GM18867 (cell line): ENCODE results near the gene UHRF1.

ENCODE experiments used
- ATAC-seq: cut with Tn5 transposase; IDR thresholded peaks from one replicate; pipeline ENCODE4 v1.9.1; 2021; ENCODE audit warnings: mild to moderate bottlenecking, moderate library complexity; ENCODE audit not compliant: unreplicated experiment

UHRF1 gene

DNA sequence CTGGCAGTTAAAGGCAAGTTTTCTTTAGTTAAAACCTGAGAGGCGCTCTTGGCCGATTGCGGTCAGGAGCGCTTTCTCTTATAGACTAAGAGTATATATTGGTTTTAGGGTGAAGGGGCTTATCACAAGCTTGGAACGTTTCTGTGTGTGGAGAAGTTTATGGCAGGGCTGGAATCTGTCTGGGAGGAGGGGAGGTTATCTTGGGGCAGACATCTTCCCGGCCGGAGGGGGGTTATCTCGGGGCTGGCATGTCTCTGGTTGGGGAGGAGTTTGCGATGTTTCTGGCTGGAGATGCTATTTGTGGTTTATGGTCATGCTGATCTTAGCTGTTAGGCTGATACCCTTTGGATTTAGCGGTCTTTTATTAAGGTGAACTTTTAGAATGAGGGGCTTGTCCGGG, 78.0 kb downstream of the UHRF1 start:
- no peak for ATAC-seq

- ATAC-seq, result no peak
Observed at GRCh38 chr19:4987692-4988370, 78.5 kb downstream of the UHRF1 start.

DNA sequence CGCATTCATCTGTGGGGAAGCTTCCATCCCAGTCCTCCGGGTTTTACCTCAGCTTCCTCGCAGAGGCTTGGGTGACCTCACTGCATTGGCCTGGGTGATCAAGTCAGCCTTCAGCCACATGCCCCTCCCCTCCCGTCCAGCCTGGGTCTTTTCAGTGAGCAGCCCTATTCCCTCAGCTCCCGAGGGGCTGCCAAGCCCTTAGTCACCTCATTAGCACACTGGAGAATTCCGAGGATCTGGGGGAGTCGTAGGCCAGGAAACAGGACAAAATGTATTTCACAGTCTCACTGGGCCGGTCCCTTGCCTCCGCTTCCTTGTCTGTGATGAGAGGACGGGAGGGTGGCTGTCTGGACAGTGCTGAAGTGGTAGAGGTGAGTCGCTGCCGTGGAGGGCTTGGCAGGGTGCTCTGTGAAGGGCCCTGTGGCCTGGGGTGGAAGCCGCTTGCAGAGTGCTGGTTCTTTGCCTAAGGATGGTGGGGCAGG, 79.5 kb downstream of the UHRF1 start:
- ATAC-seq, result no peak

DNA sequence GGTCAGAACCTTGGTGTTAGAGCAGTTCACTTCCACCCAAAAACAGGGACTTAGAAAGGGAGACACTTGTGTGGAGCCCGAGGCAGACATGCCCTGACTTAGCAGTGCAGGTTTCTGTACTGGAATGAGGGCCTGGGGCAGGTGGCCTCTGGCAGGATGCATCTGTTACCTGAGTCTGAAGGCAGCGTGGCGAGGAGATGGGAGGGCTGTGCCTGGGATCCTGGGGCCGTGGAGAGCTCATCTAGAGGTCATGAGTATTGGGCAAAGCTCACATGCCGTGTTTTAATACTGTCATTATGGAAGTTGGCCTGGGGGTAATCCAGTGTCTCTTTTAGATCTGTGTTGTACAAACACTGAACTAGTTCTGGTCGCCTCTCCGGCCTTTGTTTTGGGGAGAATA, 81.0 kb downstream of the UHRF1 start:
- ATAC-seq, result no peak

DNA sequence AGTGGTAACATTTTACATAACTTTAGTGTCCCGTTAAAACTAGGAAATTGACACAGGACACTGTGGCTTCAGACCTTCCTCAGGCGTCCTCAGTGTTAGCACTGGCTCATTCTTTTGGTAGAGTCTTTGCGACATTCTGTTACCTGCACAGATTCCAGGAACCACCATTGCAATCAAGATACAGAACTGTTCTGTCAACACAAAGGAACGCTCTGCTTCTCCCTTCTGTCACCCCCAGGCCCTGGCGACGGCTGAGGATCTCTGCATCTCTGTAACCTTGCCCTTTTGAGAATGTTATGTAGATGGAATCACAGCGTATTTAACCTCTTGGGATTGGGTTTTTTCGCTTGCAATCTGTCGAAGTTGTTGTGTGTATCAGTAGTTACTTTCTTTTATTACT, 82.2 kb downstream of the UHRF1 start:
- no peak for ATAC-seq

GRCh38 chr19:4991996-4992698, 82.8 kb downstream of the UHRF1 start:
- no peak for ATAC-seq

DNA sequence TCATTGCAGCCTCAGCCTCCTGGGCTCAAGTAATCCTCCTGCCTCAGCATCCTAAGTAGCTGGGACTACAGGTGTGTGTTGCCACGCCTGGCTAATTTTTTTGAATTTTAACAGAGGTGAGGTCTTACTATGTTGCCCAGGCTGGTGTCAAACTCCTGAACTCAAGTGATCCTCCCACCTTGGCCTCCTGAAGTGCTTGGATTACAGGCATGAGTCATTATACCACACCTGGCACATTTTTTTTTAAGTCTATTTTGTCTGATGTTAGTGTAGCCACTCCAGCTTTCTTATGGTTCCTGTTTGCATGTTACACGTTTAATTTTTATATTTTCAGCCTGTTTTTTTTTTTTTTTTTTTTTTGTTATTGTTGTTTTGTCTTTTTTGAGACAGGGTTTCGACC, 84.4 kb downstream of the UHRF1 start:
- ATAC-seq, result no peak

DNA sequence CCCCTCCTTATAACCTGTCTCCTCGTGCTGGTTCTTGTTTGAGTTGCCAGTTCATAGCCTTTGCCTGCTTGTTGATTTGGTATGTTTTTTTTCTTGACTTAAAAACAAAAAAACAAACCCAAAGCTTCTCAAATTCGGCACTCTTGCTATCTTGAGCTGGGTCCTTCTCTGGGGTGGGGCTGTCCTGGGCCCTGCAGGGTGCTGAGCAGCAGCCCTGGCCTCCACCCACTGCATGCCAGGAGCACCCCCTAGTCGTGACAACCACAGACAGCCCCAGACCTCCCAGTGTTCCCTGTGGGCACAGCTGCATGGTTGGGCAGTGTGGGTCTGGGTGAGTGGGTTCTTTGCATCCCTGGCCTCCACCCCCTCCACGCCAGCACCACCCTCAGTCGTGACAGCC, 87.4 kb downstream of the UHRF1 start:
- no peak for ATAC-seq

- ATAC-seq, result no peak
Observed at GRCh38 chr19:4997297-4997696, 88.0 kb downstream of the UHRF1 start.

DNA sequence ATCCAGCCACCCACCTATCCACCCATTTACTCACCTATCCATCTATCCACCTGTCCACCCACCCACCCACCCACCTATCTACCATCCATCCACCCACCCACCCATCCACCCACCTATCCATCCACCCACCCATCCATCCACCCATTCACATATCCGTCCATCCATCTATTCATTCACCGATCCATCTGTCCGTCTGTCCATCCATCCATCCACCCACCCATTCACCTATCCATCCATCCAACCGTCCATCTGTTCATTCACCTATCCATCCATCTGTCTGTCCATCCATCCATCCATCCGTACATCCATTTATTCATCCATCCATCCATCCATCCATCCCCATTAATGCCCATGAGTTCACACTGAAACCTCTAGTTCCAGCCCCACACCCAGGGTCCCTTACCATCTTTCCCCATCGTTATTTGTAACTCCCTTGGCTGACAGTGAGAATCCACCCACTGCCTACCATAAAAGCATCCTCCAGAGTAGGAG, 90.9 kb downstream of the UHRF1 start:
- no peak for ATAC-seq

- ATAC-seq, result no peak
Observed at GRCh38 chr19:5001615-5002014, 92.3 kb downstream of the UHRF1 start.

DNA sequence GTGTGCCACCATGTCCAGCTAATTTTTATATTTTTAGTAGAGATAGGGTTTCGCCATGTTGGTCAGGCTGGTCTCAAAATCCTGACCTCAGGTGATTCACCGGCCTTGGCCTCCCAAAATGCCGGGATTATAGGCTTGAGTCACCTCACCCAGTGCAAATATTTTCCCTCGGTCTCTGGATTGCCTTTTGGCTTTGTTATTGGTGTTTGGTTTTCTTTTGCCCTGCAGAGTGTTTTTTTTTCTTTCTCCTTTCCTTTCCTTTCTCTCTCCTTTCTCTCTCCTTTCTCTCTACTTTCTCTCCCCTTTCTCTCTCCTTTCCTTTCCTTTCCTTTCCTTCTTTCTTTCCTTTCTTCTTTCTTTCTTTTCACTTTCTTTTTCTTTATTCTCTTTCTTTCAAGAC, 92.8 kb downstream of the UHRF1 start:
- no peak for ATAC-seq

- ATAC-seq, result no peak
Observed at GRCh38 chr19:5003781-5004180, 94.5 kb downstream of the UHRF1 start.

- ATAC-seq, result no peak
Observed at GRCh38 chr19:5005096-5005495, 95.8 kb downstream of the UHRF1 start.

GRCh38 chr19:5006201-5006600, 96.9 kb downstream of the UHRF1 start:
- no peak for ATAC-seq

DNA sequence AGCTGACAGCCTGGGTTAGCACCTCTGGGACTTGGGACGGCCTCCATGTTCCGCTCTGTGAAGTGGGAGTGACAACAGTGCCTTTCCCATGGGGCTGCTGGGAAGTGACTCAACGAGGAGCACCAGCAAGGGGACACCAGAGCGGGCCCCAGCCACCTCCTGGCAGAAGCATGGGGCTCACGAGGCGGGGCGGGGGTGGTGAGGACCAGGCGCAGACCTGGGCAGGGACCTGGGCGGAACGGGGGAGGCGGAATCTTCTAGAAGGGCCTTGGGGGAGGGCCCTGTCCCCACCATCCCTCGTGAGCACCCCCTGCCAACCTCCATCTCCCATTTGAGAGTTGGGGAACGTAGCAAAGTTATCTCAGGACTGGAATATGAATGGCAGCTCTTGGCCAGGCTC, 97.5 kb downstream of the UHRF1 start:
- no peak for ATAC-seq
